ENCODE measurements around the gene MT1E.

Gene MT1E

DNA sequence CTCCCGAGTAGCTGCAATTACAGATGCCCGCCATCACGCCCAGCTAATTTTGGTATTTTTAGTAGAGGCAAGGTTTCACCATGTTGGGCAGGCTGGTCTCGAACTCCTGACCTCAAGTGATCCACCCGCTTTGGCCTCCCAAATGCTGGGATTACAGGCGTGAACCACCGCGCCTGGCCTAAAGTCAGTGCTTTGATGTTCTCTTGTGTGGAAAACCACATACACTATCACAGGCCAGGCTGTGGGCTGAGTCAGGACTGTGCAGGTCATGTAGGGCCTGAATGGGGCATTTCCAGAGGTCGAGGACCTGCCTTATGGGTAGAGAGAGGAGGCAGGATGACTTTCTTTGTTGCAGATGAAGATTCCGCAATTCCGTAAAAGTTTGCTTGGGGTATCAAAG is 41.3 kb upstream of the MT1E start:
- Histone ChIP-seq H3K9me3 (ENCODE audit: control insufficient read depth, insufficient read depth, low read depth, low read length) (no peaks in the 10 kb centered on the region), H3K4me3 (ENCODE audit: low read depth, low read length) (no peak overlapping the region), H3K27ac (ENCODE audit: extremely low read depth, low read depth, low read length) (no peak overlapping the region), H3K36me3 (ENCODE audit: control insufficient read depth in 2 of 2, insufficient read depth in 1 of 2, low read length in 2 of 2) (no peaks in the 10 kb centered on the region), H3K4me1 (ENCODE audit: control insufficient read depth, insufficient read depth, low read length) (no peaks in the 10 kb centered on the region)
- CTCF ChIA-PET = interaction anchor here (1.2 kb wide), 1 partner anchor 118 kb away, joined by 8 read pairs; no protein-coding TSS in a partner anchor
- POLR2A ChIA-PET = no interaction called here
- TF ChIP-seq, protein P1, sequence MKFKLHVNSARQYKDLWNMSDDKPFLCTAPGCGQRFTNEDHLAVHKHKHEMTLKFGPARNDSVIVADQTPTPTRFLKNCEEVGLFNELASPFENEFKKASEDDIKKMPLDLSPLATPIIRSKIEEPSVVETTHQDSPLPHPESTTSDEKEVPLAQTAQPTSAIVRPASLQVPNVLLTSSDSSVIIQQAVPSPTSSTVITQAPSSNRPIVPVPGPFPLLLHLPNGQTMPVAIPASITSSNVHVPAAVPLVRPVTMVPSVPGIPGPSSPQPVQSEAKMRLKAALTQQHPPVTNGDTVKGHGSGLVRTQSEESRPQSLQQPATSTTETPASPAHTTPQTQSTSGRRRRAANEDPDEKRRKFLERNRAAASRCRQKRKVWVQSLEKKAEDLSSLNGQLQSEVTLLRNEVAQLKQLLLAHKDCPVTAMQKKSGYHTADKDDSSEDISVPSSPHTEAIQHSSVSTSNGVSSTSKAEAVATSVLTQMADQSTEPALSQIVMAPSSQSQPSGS (tag by site-specific recombination; IDR thresholded peaks at IDR 0.05; ENCODE audit: low read depth) = no peak
- no peak for TF ChIP-seq ZBTB49 (tag by site-specific recombination; IDR thresholded peaks at IDR 0.05; ENCODE audit: low read depth)
- no peak for TF ChIP-seq ZNF350 (tag by site-specific recombination; IDR thresholded peaks at IDR 0.05)
- TF ChIP-seq, protein P2, sequence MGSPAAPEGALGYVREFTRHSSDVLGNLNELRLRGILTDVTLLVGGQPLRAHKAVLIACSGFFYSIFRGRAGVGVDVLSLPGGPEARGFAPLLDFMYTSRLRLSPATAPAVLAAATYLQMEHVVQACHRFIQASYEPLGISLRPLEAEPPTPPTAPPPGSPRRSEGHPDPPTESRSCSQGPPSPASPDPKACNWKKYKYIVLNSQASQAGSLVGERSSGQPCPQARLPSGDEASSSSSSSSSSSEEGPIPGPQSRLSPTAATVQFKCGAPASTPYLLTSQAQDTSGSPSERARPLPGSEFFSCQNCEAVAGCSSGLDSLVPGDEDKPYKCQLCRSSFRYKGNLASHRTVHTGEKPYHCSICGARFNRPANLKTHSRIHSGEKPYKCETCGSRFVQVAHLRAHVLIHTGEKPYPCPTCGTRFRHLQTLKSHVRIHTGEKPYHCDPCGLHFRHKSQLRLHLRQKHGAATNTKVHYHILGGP (tag by site-specific recombination; IDR thresholded peaks at IDR 0.05) = no peak
- TF ChIP-seq, protein P3, sequence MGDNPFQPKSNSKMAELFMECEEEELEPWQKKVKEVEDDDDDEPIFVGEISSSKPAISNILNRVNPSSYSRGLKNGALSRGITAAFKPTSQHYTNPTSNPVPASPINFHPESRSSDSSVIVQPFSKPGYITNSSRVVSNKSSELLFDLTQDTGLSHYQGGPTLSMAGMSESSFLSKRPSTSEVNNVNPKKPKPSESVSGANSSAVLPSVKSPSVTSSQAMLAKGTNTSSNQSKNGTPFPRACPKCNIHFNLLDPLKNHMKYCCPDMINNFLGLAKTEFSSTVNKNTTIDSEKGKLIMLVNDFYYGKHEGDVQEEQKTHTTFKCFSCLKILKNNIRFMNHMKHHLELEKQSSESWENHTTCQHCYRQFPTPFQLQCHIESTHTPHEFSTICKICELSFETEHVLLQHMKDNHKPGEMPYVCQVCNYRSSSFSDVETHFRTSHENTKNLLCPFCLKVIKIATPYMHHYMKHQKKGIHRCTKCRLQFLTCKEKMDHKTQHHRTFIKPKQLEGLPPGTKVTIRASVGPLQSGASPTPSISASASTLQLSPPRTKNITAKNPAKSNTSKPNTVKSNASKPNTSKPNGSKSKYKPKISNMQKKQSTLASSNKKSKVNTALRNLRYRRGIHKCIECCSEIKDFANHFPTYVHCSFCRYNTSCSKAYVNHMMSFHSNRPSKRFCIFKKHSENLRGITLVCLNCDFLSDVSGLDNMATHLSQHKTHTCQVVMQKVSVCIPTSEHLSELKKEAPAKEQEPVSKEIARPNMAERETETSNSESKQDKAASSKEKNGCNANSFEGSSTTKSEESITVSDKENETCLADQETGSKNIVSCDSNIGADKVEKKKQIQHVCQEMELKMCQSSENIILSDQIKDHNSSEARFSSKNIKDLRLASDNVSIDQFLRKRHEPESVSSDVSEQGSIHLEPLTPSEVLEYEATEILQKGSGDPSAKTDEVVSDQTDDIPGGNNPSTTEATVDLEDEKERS (tag by site-specific recombination; IDR thresholded peaks at IDR 0.05) = no peak
- TF ChIP-seq SETDB1 (IDR thresholded peaks at IDR 0.05; ENCODE audit: insufficient read length, low read length) = no peak
- TF ChIP-seq, protein P4, sequence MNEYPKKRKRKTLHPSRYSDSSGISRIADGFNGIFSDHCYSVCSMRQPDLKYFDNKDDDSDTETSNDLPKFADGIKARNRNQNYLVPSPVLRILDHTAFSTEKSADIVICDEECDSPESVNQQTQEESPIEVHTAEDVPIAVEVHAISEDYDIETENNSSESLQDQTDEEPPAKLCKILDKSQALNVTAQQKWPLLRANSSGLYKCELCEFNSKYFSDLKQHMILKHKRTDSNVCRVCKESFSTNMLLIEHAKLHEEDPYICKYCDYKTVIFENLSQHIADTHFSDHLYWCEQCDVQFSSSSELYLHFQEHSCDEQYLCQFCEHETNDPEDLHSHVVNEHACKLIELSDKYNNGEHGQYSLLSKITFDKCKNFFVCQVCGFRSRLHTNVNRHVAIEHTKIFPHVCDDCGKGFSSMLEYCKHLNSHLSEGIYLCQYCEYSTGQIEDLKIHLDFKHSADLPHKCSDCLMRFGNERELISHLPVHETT (tag by site-specific recombination; IDR thresholded peaks at IDR 0.05) = no peak

GRCh38 chr16:56588781-56589140 is 36.8 kb upstream of the MT1E start:
- ChIA-PET CTCF (interaction anchor here (0.6 kb wide), 1 partner anchor 73 kb away, joined by 3 read pairs; no protein-coding TSS in a partner anchor), POLR2A (no interaction called here)
- Histone ChIP-seq H3K4me3 (ENCODE audit: low read depth, low read length) (no peak overlapping the region), H3K9me3 (ENCODE audit: control insufficient read depth, insufficient read depth, low read depth, low read length) (no peaks in the 10 kb centered on the region), H3K4me1 (ENCODE audit: control insufficient read depth, insufficient read depth, low read length) (no peaks in the 10 kb centered on the region), H3K27ac (ENCODE audit: extremely low read depth, low read depth, low read length) (no peak overlapping the region), H3K36me3 (ENCODE audit: control insufficient read depth in 2 of 2, insufficient read depth in 1 of 2, low read length in 2 of 2) (no peaks in the 10 kb centered on the region)
- TF ChIP-seq OSR2 (tag by site-specific recombination; IDR thresholded peaks at IDR 0.05) = no peak
- no peak for TF ChIP-seq MYNN (tag by site-specific recombination; IDR thresholded peaks at IDR 0.05; ENCODE audit: borderline replicate concordance)
- no peak for TF ChIP-seq BCL11B (tag by site-specific recombination; IDR thresholded peaks at IDR 0.05; ENCODE audit: low read depth)
- TF ChIP-seq ZNF133 (tag by site-specific recombination; IDR thresholded peaks at IDR 0.05) = no peak
- no peak for TF ChIP-seq PRDM10 (tag by site-specific recombination; IDR thresholded peaks at IDR 0.05)
- no peak for TF ChIP-seq ZXDB (tag by site-specific recombination; IDR thresholded peaks at IDR 0.05)
- no peak for TF ChIP-seq KLF16 (tag by site-specific recombination; IDR thresholded peaks at IDR 0.05)
- no peak for TF ChIP-seq ZNF585B (tag by site-specific recombination; IDR thresholded peaks at IDR 0.05)
- no peak for TF ChIP-seq ZNF776 (tag by site-specific recombination; IDR thresholded peaks at IDR 0.05; ENCODE audit: borderline replicate concordance)
- TF ChIP-seq ZNF16 (tag by site-specific recombination; IDR thresholded peaks at IDR 0.05; ENCODE audit: low read depth) = no peak
- no peak for TF ChIP-seq ZNF76 (tag by site-specific recombination; IDR thresholded peaks at IDR 0.05; ENCODE audit: borderline replicate concordance, low read depth)

All from HEK293 (cell line).